ENCODE results near the gene CTNNBL1.

CTNNBL1 gene

GRCh38 chr20:37885593-37886503, 192.0 kb downstream of the CTNNBL1 start:
- no peak for DNase-seq

GRCh38 chr20:37886851-37887297, 193.0 kb downstream of the CTNNBL1 start:
- no peak for DNase-seq

- no peak for DNase-seq
Measured at GRCh38 chr20:37888641-37889040, 194.8 kb downstream of the CTNNBL1 start.

GRCh38 chr20:37890108-37890507, 196.3 kb downstream of the CTNNBL1 start:
- no peak for DNase-seq

GRCh38 chr20:37890643-37891042, 196.8 kb downstream of the CTNNBL1 start:
- DNase-seq: no peak

- no peak for DNase-seq
Measured at GRCh38 chr20:37892001-37892400, 198.2 kb downstream of the CTNNBL1 start.

GRCh38 chr20:37893566-37894241, 199.9 kb downstream of the CTNNBL1 start:
- no peak for DNase-seq

GRCh38 chr20:37894454-37894853, 200.6 kb downstream of the CTNNBL1 start:
- DNase-seq: no peak

GRCh38 chr20:37895166-37895565, 201.3 kb downstream of the CTNNBL1 start:
- DNase-seq: no peak

GRCh38 chr20:37896932-37897548, 203.2 kb downstream of the CTNNBL1 start:
- DNase-seq: no peak

- DNase-seq: peak; percentile 17
Measured at GRCh38 chr20:37898233-37899104, 204.6 kb downstream of the CTNNBL1 start.

- no peak for DNase-seq
Measured at GRCh38 chr20:37899105-37900045, 205.5 kb downstream of the CTNNBL1 start.

- DNase-seq: no peak
Measured at GRCh38 chr20:37901240-37901639, 207.4 kb downstream of the CTNNBL1 start.

- DNase-seq: no peak
Measured at GRCh38 chr20:37901654-37902503, 208.0 kb downstream of the CTNNBL1 start.

GRCh38 chr20:37902504-37903313, 208.9 kb downstream of the CTNNBL1 start, which contains the start of gene VSTM2L:
VSTM2L (plus strand) TSS chr20:37903127; CDS start chr20:37903351, 224 bp downstream.
- DNase-seq: no peak

GRCh38 chr20:37903317-37904007, 209.6 kb downstream of the CTNNBL1 start:
- DNase-seq: no peak

GRCh38 chr20:37904008-37904642, 210.3 kb downstream of the CTNNBL1 start:
- DNase-seq: no peak

- no peak for DNase-seq
Measured at GRCh38 chr20:37904845-37905373, 211.1 kb downstream of the CTNNBL1 start.

Data from stimulated activated CD4-positive, alpha-beta T cell treated with anti-CD3 and anti-CD28 coated beads, Interleukin-1b, Interleukin-23, amount 100 ng/mL, for 48 hours (primary cell).